Fibroblast of the conjunctiva (primary cell): Measurements from ENCODE around the gene MGAT4B.

Experiments used
- DNase-seq: peaks from one replicate; pipeline ENCODE4 v3.0.0-alpha.2; 2010; ENCODE audit warnings: low read depth

The MGAT4B gene

GRCh38 chr5:179769796-179770195 lies 36.9 kb downstream of the MGAT4B start:
- DNase-seq, result no peak

- DNase-seq, result no peak
Measured at GRCh38 chr5:179769271-179769670, 37.4 kb downstream of the MGAT4B start.

GRCh38 chr5:179768326-179769085 lies 38.2 kb downstream of the MGAT4B start:
- no peak for DNase-seq

GRCh38 chr5:179767496-179768100 lies 39.1 kb downstream of the MGAT4B start:
- DNase-seq, result no peak

GRCh38 chr5:179766726-179767455 lies 39.8 kb downstream of the MGAT4B start:
- no peak for DNase-seq

- no peak for DNase-seq
Measured at GRCh38 chr5:179766021-179766725, 40.5 kb downstream of the MGAT4B start.

GRCh38 chr5:179765400-179765799 lies 41.3 kb downstream of the MGAT4B start:
- DNase-seq, result peak; percentile 55

GRCh38 chr5:179764056-179764455 lies 42.6 kb downstream of the MGAT4B start:
- no peak for DNase-seq

- peak; percentile 74 for DNase-seq
Measured at GRCh38 chr5:179763215-179763945, 43.3 kb downstream of the MGAT4B start.

GRCh38 chr5:179762781-179763176 lies 43.9 kb downstream of the MGAT4B start:
- no peak for DNase-seq

GRCh38 chr5:179762079-179762780 lies 44.4 kb downstream of the MGAT4B start:
- no peak for DNase-seq

GRCh38 chr5:179759581-179760551 lies 46.8 kb downstream of the MGAT4B start:
- DNase-seq, result no peak

- no peak for DNase-seq
Measured at GRCh38 chr5:179758955-179759354, 47.7 kb downstream of the MGAT4B start.

- no peak for DNase-seq
Measured at GRCh38 chr5:179755022-179755421, 51.6 kb downstream of the MGAT4B start.

- DNase-seq, result no peak
Measured at GRCh38 chr5:179753971-179754370, 52.7 kb downstream of the MGAT4B start.

- no peak for DNase-seq
Measured at GRCh38 chr5:179749857-179750508, 56.7 kb downstream of the MGAT4B start.

GRCh38 chr5:179747811-179748210 lies 58.9 kb downstream of the MGAT4B start:
- DNase-seq, result no peak
